Measurements from ENCODE around the gene KBTBD12. TPM values are rescaled to one million over a fixed set of nuclear protein-coding genes. Genes with fewer than 3 reads are reported as not detected.

Gene KBTBD12
- total and polyA plus RNA-seq, 2 donors (not counting 3 experiments of a cell fraction or from before 2014, with no cell fraction given), result not detected

- BruUV-seq (replicated peaks), result no TSS peak
- dilution Hi-C loops (cut with MboI; ENCODE audit: extremely low pct_ligation_motif_present, low sequenced_read_pairs), result no loop called here
- no peak for FAIRE-seq
- Histone ChIP-seq H4K20me1 (replicated peaks; ENCODE audit: control insufficient read depth, extremely low read depth, insufficient read depth, low read length) (no peaks in the 10 kb centered on the region), H3K4me1 (ENCODE audit: control insufficient read depth, extremely low read depth, insufficient read depth, low read length) (no peaks in the 10 kb centered on the region), H3K9me3 (replicated peaks; ENCODE audit: control insufficient read depth, insufficient read depth, low read length) (no peaks in the 10 kb centered on the region), H3K9me1 (replicated peaks; ENCODE audit: control insufficient read depth, extremely low read depth, insufficient read depth, low read length) (no peaks in the 10 kb centered on the region), H3K4me3 (replicated peaks in 1 of 3; ENCODE audit: insufficient read depth in 1 of 3, low read depth in 1 of 3, low read length in 3 of 3) (no peak overlapping the region), H3K36me3 (ENCODE audit: control insufficient read depth in 2 of 2, extremely low read depth in 1 of 2, insufficient read depth in 2 of 2, low read length in 2 of 2) (no peaks in the 10 kb centered on the region), H3K4me2 (ENCODE audit: insufficient read depth, low read length) (no peak overlapping the region), H3K27ac (ENCODE audit: insufficient read depth, low read depth, low read length) (no peak overlapping the region), H2AFZ (ENCODE audit: low read depth, low read length) (no peak overlapping the region), H3K79me2 (ENCODE audit: control insufficient read depth, insufficient read depth, low read length) (no peaks in the 10 kb centered on the region), H3K9ac (replicated peaks; ENCODE audit: extremely low read depth, insufficient read depth, low read length) (no peak overlapping the region), H3K27me3 (ENCODE audit: control insufficient read depth in 2 of 2, insufficient read depth in 2 of 2, low read length in 2 of 2) (peaks cover 13 to 27% of the 10 kb centered on the region in 2 experiments)
- ChIA-PET POLR2A (no interaction called here), CTCF (interaction anchor here (2.3 kb wide), 1 partner anchor 9 kb away, joined by 5 read pairs; no protein-coding TSS in a partner anchor)
- no peak for DNase-seq (ENCODE audit: low read depth, low spot score)
- TF ChIP-seq CTCF (IDR thresholded peaks at IDR 0.05; ENCODE audit: extremely low read depth in 1 of 2, insufficient read depth in 1 of 2, low read depth in 1 of 2, low read length in 2 of 2) (no peak), MYC (IDR thresholded peaks at IDR 0.05; ENCODE audit: low read depth, low read length) (no peak), GATA2 (IDR thresholded peaks at IDR 0.05; ENCODE audit: insufficient read depth, insufficient read length, low read depth, low read length) (no peak), POLR2A (IDR thresholded peaks at IDR 0.05; ENCODE audit: low read depth, low read length) (no peak), POLR2AphosphoS5 (IDR thresholded peaks at IDR 0.05; ENCODE audit: insufficient read depth, low read depth, low read length) (no peak)
- intact Hi-C loops (cut with micrococcal nuclease), result no loop called here
Measured at GRCh38 chr3:128036119-128036518, 121.1 kb downstream of the KBTBD12 start.

Small RNA genes within 50 kb of the gene (small RNA-seq; reads per million reads assigned to genes)
- gene RNA5SP139 (ENCODE audit: insufficient read depth, insufficient read length, low read depth, low replicate concordance), result not detected

Other genes with a start within 250 kb of the KBTBD12 start
- 14.0 and 15.2 TPM in 2 replicates for gene ABTB1, start 242.3 kb upstream of the KBTBD12 start, total RNA-seq
- gene ABTB1, start 242.3 kb upstream of the KBTBD12 start, polyA plus RNA-seq, result 24.4 and 25.1 TPM in 2 replicates
- gene MGLL, start 92.7 kb upstream of the KBTBD12 start, total RNA-seq, result 60.2 and 60.9 TPM in 2 replicates
- gene MGLL, start 92.7 kb upstream of the KBTBD12 start, polyA plus RNA-seq, result 23.3 and 30.7 TPM in 2 replicates
- gene SEC61A1, start 137.2 kb downstream of the KBTBD12 start, total RNA-seq, result 280 and 312 TPM in 2 replicates
- 307 and 338 TPM in 2 replicates for gene SEC61A1, start 137.2 kb downstream of the KBTBD12 start, polyA plus RNA-seq
- 57.0 and 58.5 TPM in 2 replicates for gene RUVBL1, start 208.6 kb downstream of the KBTBD12 start, total RNA-seq
- 42.9 and 52.5 TPM in 2 replicates for gene RUVBL1, start 208.6 kb downstream of the KBTBD12 start, polyA plus RNA-seq
- 12.0 and 13.1 TPM in 2 replicates for gene EEFSEC, start 238.2 kb downstream of the KBTBD12 start, total RNA-seq
- gene EEFSEC, start 238.2 kb downstream of the KBTBD12 start, polyA plus RNA-seq, result 14.5 and 18.7 TPM in 2 replicates